GM23338 (cell line): ENCODE results near the gene VWA2.

ENCODE experiments used
- CREB1 ChIP-seq: fragments of 250-450 bp; sonication (Bioruptor Pico); IDR thresholded peaks from 2 replicates; pipeline ENCODE4 v1.5.0; 2020; ENCODE audit warnings: low read depth, mild to moderate bottlenecking, moderate library complexity
- EZH2 ChIP-seq: fragments of 200-600 bp; sonication (generic); IDR thresholded peaks from one replicate; pipeline ENCODE4 v1.8.0; 2017; ENCODE audit warnings: antibody characterized with exemption, mild to moderate bottlenecking, low read depth; ENCODE audit not compliant: unreplicated experiment
- NANOG ChIP-seq: IDR thresholded peaks from 2 replicates; pipeline ENCODE4 v1.6.1; 2016; ENCODE audit warnings: antibody characterized with exemption, borderline replicate concordance
- POLR2AphosphoS5 ChIP-seq: IDR thresholded peaks from 2 replicates; pipeline ENCODE4 v1.6.1; 2016; ENCODE audit warnings: antibody characterized with exemption, low read depth
- TF ChIP-seq, protein P1 (sequence below), 2 experiments: fragments of 200-600 bp in 1 of 2; sonication (generic) in 1 of 2; conservative IDR thresholded peaks; 2 replicates each; pipeline versions ENCODE4 v1.5.1 to v1.6.1; 2016 to 2017; ENCODE audit warnings: antibody characterized with exemption in 2 of 2, low read depth in 2 of 2, mild to moderate bottlenecking in 2 of 2, moderate library complexity in 1 of 2
- TF ChIP-seq, protein P2 (sequence below): IDR thresholded peaks from one replicate; pipeline ENCODE4 v1.6.1; 2018; ENCODE audit warnings: antibody characterized with exemption; ENCODE audit not compliant: unreplicated experiment
- TF ChIP-seq, protein P3 (sequence below): fragments of 250-450 bp; sonication (Bioruptor Pico); IDR thresholded peaks from 2 replicates; pipeline ENCODE4 v1.5.0; 2020; ENCODE audit warnings: mild to moderate bottlenecking, moderate library complexity

DNA sequence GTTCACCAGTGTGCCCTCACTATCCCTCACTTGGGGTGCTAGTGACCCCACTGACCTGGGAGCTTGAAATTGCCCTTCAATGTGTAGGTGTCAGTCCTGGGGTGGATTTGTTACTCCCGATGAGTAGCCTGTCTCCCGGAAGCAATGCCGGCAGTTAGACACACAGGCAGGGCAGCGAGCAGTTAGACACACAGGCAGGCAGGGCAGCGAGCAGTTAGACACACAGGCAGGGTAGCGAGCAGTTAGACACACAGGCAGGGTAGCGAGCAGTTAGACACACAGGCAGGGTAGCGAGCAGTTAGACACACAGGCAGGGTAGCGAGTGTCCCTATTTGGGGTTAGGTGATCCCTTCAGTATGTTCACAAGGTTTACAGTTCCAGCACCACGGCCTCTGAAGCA lies 44.0 kb downstream of the VWA2 start:
- TF ChIP-seq, protein P1, sequence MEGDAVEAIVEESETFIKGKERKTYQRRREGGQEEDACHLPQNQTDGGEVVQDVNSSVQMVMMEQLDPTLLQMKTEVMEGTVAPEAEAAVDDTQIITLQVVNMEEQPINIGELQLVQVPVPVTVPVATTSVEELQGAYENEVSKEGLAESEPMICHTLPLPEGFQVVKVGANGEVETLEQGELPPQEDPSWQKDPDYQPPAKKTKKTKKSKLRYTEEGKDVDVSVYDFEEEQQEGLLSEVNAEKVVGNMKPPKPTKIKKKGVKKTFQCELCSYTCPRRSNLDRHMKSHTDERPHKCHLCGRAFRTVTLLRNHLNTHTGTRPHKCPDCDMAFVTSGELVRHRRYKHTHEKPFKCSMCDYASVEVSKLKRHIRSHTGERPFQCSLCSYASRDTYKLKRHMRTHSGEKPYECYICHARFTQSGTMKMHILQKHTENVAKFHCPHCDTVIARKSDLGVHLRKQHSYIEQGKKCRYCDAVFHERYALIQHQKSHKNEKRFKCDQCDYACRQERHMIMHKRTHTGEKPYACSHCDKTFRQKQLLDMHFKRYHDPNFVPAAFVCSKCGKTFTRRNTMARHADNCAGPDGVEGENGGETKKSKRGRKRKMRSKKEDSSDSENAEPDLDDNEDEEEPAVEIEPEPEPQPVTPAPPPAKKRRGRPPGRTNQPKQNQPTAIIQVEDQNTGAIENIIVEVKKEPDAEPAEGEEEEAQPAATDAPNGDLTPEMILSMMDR (conservative IDR thresholded peaks at IDR 0.05; ENCODE audit: low read depth in 2 of 2) = no peak
- TF ChIP-seq POLR2AphosphoS5 (no peak), EZH2 (no peak), NANOG (no peak), CREB1 (CRISPR knock-in tag) (no peak)
- TF ChIP-seq, protein P2, sequence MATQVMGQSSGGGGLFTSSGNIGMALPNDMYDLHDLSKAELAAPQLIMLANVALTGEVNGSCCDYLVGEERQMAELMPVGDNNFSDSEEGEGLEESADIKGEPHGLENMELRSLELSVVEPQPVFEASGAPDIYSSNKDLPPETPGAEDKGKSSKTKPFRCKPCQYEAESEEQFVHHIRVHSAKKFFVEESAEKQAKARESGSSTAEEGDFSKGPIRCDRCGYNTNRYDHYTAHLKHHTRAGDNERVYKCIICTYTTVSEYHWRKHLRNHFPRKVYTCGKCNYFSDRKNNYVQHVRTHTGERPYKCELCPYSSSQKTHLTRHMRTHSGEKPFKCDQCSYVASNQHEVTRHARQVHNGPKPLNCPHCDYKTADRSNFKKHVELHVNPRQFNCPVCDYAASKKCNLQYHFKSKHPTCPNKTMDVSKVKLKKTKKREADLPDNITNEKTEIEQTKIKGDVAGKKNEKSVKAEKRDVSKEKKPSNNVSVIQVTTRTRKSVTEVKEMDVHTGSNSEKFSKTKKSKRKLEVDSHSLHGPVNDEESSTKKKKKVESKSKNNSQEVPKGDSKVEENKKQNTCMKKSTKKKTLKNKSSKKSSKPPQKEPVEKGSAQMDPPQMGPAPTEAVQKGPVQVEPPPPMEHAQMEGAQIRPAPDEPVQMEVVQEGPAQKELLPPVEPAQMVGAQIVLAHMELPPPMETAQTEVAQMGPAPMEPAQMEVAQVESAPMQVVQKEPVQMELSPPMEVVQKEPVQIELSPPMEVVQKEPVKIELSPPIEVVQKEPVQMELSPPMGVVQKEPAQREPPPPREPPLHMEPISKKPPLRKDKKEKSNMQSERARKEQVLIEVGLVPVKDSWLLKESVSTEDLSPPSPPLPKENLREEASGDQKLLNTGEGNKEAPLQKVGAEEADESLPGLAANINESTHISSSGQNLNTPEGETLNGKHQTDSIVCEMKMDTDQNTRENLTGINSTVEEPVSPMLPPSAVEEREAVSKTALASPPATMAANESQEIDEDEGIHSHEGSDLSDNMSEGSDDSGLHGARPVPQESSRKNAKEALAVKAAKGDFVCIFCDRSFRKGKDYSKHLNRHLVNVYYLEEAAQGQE = no peak
- TF ChIP-seq, protein P3, sequence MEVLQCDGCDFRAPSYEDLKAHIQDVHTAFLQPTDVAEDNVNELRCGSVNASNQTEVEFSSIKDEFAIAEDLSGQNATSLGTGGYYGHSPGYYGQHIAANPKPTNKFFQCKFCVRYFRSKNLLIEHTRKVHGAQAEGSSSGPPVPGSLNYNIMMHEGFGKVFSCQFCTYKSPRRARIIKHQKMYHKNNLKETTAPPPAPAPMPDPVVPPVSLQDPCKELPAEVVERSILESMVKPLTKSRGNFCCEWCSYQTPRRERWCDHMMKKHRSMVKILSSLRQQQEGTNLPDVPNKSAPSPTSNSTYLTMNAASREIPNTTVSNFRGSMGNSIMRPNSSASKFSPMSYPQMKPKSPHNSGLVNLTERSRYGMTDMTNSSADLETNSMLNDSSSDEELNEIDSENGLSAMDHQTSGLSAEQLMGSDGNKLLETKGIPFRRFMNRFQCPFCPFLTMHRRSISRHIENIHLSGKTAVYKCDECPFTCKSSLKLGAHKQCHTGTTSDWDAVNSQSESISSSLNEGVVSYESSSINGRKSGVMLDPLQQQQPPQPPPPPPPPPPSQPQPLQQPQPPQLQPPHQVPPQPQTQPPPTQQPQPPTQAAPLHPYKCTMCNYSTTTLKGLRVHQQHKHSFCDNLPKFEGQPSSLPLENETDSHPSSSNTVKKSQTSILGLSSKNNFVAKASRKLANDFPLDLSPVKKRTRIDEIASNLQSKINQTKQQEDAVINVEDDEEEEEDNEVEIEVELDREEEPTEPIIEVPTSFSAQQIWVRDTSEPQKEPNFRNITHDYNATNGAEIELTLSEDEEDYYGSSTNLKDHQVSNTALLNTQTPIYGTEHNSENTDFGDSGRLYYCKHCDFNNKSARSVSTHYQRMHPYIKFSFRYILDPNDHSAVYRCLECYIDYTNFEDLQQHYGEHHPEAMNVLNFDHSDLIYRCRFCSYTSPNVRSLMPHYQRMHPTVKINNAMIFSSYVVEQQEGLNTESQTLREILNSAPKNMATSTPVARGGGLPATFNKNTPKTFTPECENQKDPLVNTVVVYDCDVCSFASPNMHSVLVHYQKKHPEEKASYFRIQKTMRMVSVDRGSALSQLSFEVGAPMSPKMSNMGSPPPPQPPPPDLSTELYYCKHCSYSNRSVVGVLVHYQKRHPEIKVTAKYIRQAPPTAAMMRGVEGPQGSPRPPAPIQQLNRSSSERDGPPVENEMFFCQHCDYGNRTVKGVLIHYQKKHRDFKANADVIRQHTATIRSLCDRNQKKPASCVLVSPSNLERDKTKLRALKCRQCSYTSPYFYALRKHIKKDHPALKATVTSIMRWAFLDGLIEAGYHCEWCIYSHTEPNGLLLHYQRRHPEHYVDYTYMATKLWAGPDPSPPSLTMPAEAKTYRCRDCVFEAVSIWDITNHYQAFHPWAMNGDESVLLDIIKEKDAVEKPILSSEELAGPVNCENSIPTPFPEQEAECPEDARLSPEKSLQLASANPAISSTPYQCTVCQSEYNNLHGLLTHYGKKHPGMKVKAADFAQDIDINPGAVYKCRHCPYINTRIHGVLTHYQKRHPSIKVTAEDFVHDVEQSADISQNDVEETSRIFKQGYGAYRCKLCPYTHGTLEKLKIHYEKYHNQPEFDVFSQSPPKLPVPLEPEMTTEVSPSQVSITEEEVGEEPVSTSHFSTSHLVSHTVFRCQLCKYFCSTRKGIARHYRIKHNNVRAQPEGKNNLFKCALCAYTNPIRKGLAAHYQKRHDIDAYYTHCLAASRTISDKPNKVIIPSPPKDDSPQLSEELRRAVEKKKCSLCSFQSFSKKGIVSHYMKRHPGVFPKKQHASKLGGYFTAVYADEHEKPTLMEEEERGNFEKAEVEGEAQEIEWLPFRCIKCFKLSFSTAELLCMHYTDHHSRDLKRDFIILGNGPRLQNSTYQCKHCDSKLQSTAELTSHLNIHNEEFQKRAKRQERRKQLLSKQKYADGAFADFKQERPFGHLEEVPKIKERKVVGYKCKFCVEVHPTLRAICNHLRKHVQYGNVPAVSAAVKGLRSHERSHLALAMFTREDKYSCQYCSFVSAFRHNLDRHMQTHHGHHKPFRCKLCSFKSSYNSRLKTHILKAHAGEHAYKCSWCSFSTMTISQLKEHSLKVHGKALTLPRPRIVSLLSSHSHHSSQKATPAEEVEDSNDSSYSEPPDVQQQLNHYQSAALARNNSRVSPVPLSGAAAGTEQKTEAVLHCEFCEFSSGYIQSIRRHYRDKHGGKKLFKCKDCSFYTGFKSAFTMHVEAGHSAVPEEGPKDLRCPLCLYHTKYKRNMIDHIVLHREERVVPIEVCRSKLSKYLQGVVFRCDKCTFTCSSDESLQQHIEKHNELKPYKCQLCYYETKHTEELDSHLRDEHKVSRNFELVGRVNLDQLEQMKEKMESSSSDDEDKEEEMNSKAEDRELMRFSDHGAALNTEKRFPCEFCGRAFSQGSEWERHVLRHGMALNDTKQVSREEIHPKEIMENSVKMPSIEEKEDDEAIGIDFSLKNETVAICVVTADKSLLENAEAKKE (CRISPR knock-in tag) = no peak
